Posterior vena cava (tissue), 2 donors: Measurements from ENCODE around the gene MYL10. TPM values are rescaled to one million over a fixed set of nuclear protein-coding genes. Genes with fewer than 3 reads are reported as not detected.

ENCODE experiments used
- DNase-seq: peaks from one replicate; pipeline ENCODE4 v3.0.0-alpha.2; 2020; ENCODE audit warnings: low spot score
- intact Hi-C, 2 donors: fragments of 100-400 bp; cut with DNase I; formaldehyde crosslinking; loops; one replicate each; pipeline versions ENCODE4 v1.14.1 to v1.14.2; 2022 to 2023
- long read RNA-seq, 2 donors: library from polyadenylated mRNA; unstranded; transcript quantifications; one replicate each; pipeline ENCODE4 v2.0.0, GENCODE V29; 2020 to 2021
- total RNA-seq, 2 donors: library from RNA; stranded (reverse); fragmentation: NEBNext Ultra II Directional; extraction: Animal tissue kit (Norgen Biotek cat#: 25700); gene quantifications; one replicate each; pipeline ENCODE4 v1.2.1, GENCODE V29; 2021
- donor health status: DM: yes; HTN: yes; CAD: no.
- donor health status: DM: yes; HTN: yes; CAD: no.

Gene MYL10
- not detected for total RNA-seq
- long read RNA-seq, donor 1, result 0 reads
- long read RNA-seq, donor 2, result 0 reads

- DNase-seq, result no peak
- intact Hi-C loops, result no loop called here
These were observed at the start of gene MYL10 for GRCh38 chr7:101629171-101629570. Gene MYL10 (minus strand): TSS chr7:101629296. CDS start chr7:101629118, 178 bp downstream.

- DNase-seq, result peak; percentile 86
- intact Hi-C loops, result loop anchor here in 1 of 2 donors (2.0 kb wide), 1 partner anchor 136 kb away; no protein-coding TSS in a partner anchor
These were observed 49.6 kb upstream of the MYL10 start for GRCh38 chr7:101678658-101679057.

DNA sequence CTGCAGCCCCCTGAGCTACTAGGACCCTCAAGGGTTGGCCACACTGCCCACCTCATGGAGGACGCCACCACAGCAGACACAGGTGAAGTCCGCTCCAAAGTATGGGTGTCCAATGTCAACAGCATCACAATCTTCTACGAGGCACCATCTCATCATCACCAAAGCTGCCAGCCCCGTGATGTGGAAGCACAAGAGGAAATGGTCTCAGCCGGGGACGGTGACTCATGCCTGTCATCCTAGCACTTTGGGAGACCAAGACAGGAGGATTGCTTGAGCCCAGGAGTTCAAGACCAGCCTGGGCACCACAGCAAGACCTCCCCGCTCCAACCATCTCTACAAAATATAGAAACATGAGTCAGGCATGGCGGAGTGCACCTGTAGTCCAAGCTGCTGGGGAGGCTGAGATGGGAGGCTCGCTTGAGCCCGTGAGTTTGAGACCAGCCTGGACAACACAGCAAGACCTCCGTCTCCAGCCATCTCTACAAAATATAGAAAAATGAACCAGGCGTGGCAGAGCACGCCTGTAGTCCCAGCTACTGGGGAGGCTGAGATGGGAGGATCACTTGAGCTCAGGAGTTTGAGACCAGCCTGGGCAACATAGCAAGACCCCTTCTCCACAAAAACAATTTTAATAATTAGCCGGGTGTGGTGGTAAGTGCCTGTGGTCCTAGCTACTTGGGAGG lies 48.8 kb upstream of the MYL10 start:
- DNase-seq, result no peak
- intact Hi-C loops, result loop anchor here in 1 of 2 donors (2.0 kb wide), 1 partner anchor 137 kb away; no protein-coding TSS in a partner anchor

GRCh38 chr7:101677391-101677790 lies 48.3 kb upstream of the MYL10 start:
- intact Hi-C loops, result no loop called here
- DNase-seq, result no peak

- intact Hi-C loops, result no loop called here
- no peak for DNase-seq
These were observed 47.9 kb upstream of the MYL10 start for GRCh38 chr7:101676956-101677355.

GRCh38 chr7:101676062-101676598 lies 47.0 kb upstream of the MYL10 start:
- no peak for DNase-seq
- intact Hi-C loops, result no loop called here

DNA sequence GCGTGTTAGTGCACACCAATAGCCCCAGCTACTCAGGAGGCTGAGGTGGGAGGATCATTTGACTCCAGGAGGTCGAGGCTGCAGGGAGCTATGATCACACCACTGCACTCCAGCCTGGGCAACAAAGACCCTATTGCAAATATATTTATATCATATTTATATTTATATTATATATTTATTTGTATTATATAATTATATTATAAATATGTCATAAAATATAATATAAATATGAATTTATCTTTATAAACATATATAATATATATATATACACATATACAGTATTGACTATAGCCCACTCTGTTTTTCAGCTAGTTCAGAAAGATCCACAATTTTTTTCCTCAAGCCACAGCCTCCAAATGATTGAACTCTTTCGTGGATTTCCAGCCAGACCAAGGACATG lies 45.3 kb upstream of the MYL10 start:
- intact Hi-C loops, result no loop called here
- no peak for DNase-seq

- no peak for DNase-seq
- intact Hi-C loops, result no loop called here
These were observed 44.9 kb upstream of the MYL10 start for GRCh38 chr7:101673951-101674350.

DNA sequence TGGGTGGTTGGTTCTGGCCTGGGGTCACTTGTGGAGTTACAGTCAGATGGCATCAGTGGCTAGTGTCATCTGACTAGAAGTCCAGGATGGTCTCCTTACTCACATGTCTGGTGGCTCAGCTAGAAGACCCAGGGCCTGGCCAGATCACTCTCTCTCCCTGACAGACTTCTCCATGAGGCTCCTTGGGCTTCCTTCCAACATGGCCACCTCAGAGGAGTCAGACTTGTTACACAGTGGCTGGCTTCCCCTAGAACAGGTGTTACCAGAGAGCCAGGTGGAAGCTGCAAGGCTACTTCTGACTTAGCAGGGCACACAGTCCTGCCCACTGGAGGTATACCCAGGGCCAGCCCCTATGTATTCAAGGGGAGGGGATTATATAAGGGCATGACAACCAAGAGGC lies 44.2 kb upstream of the MYL10 start:
- intact Hi-C loops, result no loop called here

DNA sequence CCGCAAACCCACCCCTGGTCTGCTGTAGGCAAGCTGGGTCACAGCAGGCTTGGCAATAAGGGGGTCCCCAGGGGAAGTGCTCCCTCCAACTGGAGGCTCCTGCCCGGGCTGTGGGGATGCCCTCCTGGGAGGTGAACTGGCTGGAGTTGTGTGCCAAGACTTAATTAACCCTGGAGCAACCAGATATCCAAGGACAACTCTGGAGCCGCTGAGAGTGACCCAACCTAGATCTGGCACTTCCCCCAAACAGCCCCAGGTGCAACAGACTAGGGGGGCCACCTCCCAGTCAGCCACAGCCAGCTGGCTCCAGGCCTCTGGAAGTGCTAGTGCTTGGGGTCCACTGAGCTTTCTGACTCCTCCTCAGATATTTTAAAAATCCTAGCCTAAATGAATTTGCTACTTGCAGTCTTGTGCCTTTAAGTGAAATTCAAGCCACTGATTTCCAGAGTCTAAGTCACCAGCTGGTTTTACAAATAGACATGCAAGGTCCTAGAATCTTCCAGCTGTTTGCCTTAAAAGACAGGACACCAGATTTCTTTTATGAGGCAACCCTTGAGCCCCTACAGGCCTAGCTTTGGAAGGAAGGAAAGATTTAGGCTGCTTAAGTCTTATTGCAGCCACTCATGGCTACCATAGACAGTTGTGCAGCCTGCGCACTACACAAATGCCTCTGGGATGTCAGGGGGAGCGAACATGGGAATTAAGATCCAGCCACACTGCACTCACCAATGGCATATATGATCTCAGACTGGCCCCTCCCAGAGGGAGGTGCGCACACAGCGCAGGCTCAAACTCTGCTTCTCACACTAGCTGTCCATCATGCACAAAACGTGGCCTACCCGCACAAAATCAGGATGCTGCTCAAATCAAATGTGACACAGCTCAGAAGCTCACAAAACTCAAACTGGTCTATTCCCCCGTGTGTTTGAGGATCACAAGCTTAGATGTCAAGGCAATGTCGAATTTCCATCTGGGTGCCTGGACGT lies 42.6 kb upstream of the MYL10 start:
- intact Hi-C loops, result no loop called here
- no peak for DNase-seq

More for the DNA sequence above, 44.2 kb upstream of the MYL10 start:
- DNase-seq, result no peak

- intact Hi-C loops, result no loop called here
These were observed 40.2 kb upstream of the MYL10 start for GRCh38 chr7:101669307-101669706.

GRCh38 chr7:101668726-101669125 lies 39.6 kb upstream of the MYL10 start:
- intact Hi-C loops, result no loop called here

More at GRCh38 chr7:101669307-101669706, 40.2 kb upstream of the MYL10 start:
- DNase-seq, result no peak

DNA sequence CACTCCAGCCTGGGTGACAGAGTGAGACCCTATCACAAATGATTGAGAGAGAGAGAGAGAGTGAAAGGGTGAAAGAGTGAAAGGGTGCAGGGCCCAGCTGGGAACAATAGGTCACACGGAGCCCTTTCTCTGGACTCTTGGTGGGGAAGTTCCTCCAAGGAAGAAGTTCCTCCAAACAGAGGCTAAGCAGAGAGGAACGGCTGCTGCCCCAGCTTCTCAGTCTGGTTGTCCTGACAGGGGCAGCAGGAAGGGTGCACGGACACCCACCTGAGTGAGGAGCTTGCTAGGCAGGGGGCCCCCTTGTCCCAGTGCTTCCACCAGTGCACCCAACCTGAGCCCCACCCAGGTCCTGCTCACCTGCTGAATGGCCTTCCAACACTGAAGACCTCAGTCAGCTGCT lies 38.8 kb upstream of the MYL10 start:
- no peak for DNase-seq
- intact Hi-C loops, result no loop called here

More at GRCh38 chr7:101668726-101669125, 39.6 kb upstream of the MYL10 start:
- no peak for DNase-seq

DNA sequence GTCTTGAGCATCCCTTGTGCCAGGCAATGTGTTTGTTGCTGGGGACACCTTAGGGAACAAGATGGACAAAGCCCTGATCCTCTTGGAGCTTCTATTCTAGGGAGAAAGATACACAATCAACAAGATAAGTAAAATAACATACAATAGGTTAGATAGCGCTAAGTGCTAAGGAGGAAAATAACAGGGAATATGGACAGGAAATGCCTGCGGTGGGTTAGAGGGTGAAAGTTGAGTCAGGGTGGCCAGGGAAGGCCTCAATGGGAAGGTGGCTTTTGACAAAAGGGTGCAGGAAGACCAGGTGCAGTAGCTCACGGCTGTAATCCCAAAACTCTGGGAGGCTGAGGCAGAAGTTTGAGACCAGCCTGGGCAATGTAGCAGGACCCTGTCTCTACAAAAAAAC lies 38.3 kb upstream of the MYL10 start:
- no peak for DNase-seq
- intact Hi-C loops, result no loop called here

DNA sequence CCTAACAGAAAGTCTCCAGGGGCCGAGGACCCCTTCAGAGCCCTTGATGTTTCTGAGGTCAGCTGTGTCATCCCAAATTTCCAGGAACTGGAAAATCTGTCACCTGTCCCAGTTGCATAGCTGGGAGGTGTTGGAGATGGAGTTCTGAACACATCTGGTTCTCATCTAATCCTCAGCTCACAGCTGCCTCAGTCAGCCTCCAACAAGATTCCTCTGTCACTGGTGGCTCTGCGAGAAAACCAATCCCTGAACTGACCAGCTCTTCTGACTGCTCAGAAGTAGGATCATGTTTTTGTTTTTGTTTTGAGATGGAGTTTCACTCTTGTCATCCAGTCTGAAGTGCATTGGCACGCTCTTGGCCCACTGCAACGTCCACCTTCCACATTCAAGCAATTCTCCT lies 37.6 kb upstream of the MYL10 start:
- DNase-seq, result no peak
- intact Hi-C loops, result no loop called here

DNA sequence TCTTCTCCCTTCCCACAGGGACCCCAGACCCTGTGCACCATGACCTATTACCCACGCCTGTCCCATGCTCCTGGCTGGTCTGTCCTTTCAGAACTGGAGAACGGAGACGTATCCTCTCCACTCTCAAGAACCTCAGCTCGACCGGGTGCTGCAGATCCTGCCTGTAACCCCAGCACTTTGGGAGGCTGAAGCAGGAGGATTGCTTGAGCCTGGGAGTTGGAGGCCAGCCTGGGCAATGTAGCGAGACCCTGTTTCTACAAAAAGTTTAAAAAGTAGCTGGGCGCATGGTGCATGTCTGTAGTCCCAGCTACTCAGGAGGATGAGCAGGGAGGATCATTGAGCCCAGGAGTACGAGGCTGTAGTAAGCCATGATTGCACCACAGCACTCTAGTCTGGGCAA lies 37.2 kb upstream of the MYL10 start:
- intact Hi-C loops, result no loop called here

GRCh38 chr7:101664893-101665471 lies 35.9 kb upstream of the MYL10 start:
- intact Hi-C loops, result no loop called here
- DNase-seq, result no peak

More for the DNA sequence above, 37.2 kb upstream of the MYL10 start:
- no peak for DNase-seq

DNA sequence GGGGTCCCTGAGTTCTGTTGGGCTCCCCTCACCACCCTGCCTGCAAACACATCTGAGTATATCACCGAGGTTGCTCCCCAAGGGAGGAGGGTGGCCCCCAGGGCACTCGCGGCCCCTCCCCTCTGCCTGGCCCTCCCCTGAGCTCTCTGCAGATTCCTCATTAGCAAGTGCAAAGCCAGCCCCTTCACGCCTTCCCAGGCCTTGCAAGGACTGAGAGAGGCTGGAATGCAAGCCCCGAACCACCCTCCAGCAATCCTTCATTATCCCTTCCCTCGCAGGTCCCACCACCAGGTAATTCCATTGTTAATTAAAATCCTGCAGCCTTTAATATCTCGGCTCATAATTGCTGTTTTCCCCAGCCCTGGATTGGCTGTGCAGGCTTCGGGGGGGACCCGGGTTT lies 35.3 kb upstream of the MYL10 start:
- DNase-seq, result no peak
- intact Hi-C loops, result no loop called here

DNA sequence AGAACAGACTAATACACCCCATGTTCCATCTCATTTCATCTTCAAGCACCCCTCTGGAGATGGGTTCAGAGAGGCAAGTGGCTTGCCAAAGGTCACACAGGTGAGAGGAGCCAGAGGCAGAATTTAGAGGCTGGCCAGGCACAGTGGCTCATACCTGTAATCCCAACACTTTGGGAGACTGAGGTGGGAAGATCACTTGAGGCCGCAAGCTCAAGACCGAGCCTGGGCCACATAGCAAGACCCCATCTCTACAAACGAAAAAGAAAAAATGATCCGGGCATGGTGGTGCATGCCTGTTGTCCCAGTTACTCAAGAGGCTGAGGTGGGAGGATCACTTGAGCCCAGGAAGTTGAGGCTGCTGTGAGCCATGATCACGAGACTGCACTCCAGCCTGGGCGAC lies 34.7 kb upstream of the MYL10 start:
- intact Hi-C loops, result no loop called here
- DNase-seq, result no peak
